ENCODE data around the gene FAM174A. TPM values are rescaled to one million over a fixed set of nuclear protein-coding genes. Genes with fewer than 3 reads are reported as not detected.

The FAM174A gene
- total RNA-seq, 1 experiment from 2014 or later, result 3.1 TPM

DNA sequence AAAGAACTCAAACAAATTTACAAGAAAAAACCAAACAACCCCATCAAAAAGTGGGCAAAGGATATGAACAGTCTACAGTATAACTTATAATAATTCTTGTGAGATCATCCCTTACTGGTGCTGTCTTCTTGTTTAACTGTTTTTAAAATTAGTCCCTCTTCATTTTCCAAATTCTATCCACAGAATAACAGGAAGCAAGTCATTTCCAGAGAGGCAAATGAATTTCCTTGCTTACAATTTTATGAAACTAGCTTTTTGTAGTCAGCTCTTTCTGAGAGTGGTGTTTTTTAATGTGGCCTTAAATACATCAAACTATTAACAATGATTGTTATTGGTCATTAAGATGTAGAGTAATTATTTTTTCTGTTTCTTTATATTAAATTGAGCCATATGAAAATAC is 40.6 kb downstream of the FAM174A start:
- ChIA-PET CTCF (no interaction called here), POLR2A (ENCODE audit: low non-redundant PET) (no interaction called here)
- H3K4me3 ChIP-seq (ENCODE audit: low read depth, low read length, poor library complexity, severe bottlenecking), result no peak overlapping the region

GRCh38 chr5:100576217-100576751 is 41.1 kb downstream of the FAM174A start:
- no peaks in the 10 kb centered on the region for H3K4me1 ChIP-seq (ENCODE audit: insufficient read depth, low read length, poor library complexity, severe bottlenecking)
- no peaks in the 10 kb centered on the region for H3K9me3 ChIP-seq (ENCODE audit: low read depth, low read length, poor library complexity, severe bottlenecking)
- CTCF ChIA-PET, result no interaction called here
- no peaks in the 10 kb centered on the region for H3K27me3 ChIP-seq (replicated peaks; ENCODE audit: insufficient read depth, low read depth, low read length, poor library complexity)
- intact Hi-C loops (cut with micrococcal nuclease; ENCODE audit: unreplicated experiment), result no loop called here
- DNase-seq (ENCODE audit: low spot score), result no peak
- no TSS peak for BruUV-seq (replicated peaks)
- no peak overlapping the region for H3K27ac ChIP-seq (ENCODE audit: low read depth, low read length, poor library complexity, severe bottlenecking)
- POLR2A ChIA-PET (ENCODE audit: low non-redundant PET), result no interaction called here
- no peak overlapping the region for H3K4me3 ChIP-seq (ENCODE audit: low read depth, low read length, poor library complexity, severe bottlenecking)
- TF ChIP-seq, protein P1, sequence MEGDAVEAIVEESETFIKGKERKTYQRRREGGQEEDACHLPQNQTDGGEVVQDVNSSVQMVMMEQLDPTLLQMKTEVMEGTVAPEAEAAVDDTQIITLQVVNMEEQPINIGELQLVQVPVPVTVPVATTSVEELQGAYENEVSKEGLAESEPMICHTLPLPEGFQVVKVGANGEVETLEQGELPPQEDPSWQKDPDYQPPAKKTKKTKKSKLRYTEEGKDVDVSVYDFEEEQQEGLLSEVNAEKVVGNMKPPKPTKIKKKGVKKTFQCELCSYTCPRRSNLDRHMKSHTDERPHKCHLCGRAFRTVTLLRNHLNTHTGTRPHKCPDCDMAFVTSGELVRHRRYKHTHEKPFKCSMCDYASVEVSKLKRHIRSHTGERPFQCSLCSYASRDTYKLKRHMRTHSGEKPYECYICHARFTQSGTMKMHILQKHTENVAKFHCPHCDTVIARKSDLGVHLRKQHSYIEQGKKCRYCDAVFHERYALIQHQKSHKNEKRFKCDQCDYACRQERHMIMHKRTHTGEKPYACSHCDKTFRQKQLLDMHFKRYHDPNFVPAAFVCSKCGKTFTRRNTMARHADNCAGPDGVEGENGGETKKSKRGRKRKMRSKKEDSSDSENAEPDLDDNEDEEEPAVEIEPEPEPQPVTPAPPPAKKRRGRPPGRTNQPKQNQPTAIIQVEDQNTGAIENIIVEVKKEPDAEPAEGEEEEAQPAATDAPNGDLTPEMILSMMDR (conservative IDR thresholded peaks at IDR 0.05; ENCODE audit: low read depth, low read length), result no peak
- TF ChIP-seq EZH2 (IDR thresholded peaks at IDR 0.05; ENCODE audit: borderline replicate concordance, low read depth, low read length, poor library complexity, severe bottlenecking), result no peak
- H3K36me3 ChIP-seq (ENCODE audit: insufficient read depth, low read length, poor library complexity, severe bottlenecking), result no peaks in the 10 kb centered on the region

More for the DNA sequence above, 40.6 kb downstream of the FAM174A start:
- Histone ChIP-seq H3K9me3 (ENCODE audit: low read depth, low read length, poor library complexity, severe bottlenecking) (no peaks in the 10 kb centered on the region), H3K36me3 (ENCODE audit: insufficient read depth, low read length, poor library complexity, severe bottlenecking) (no peaks in the 10 kb centered on the region), H3K27ac (ENCODE audit: low read depth, low read length, poor library complexity, severe bottlenecking) (no peak overlapping the region), H3K27me3 (replicated peaks; ENCODE audit: insufficient read depth, low read depth, low read length, poor library complexity) (no peaks in the 10 kb centered on the region), H3K4me1 (ENCODE audit: insufficient read depth, low read length, poor library complexity, severe bottlenecking) (no peaks in the 10 kb centered on the region)
- no peak for DNase-seq (ENCODE audit: low spot score)
- intact Hi-C loops (cut with micrococcal nuclease; ENCODE audit: unreplicated experiment), result no loop called here
- TF ChIP-seq, protein P1 (conservative IDR thresholded peaks at IDR 0.05; ENCODE audit: low read depth, low read length), result no peak
- TF ChIP-seq EZH2 (IDR thresholded peaks at IDR 0.05; ENCODE audit: borderline replicate concordance, low read depth, low read length, poor library complexity, severe bottlenecking), result no peak
- BruUV-seq (replicated peaks), result no TSS peak

DNA sequence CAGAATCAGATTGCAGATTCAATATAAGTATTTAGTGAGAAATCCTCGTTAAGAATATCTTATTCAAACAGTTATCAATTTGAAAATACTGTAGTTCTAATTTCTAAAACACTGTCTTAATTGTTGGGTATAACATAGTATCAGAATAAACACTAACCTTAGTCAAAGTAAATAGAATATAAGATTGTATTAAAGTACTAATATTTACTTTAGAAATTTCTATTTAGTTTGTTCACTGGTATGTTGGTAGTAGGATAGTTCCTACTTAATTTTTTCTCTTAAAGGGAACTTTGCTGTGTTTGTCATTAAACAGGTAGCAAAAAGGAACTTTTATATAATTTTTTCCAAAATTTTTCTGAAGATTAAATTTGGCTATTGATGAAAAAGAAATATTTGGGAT is 42.3 kb downstream of the FAM174A start:
- no peaks in the 10 kb centered on the region for H3K36me3 ChIP-seq (ENCODE audit: insufficient read depth, low read length, poor library complexity, severe bottlenecking)

More for the DNA sequence above, 42.3 kb downstream of the FAM174A start:
- H3K27ac ChIP-seq (ENCODE audit: low read depth, low read length, poor library complexity, severe bottlenecking), result no peak overlapping the region
- no peaks in the 10 kb centered on the region for H3K27me3 ChIP-seq (replicated peaks; ENCODE audit: insufficient read depth, low read depth, low read length, poor library complexity)
- no peak for TF ChIP-seq EZH2 (IDR thresholded peaks at IDR 0.05; ENCODE audit: borderline replicate concordance, low read depth, low read length, poor library complexity, severe bottlenecking)
- TF ChIP-seq, protein P1 (conservative IDR thresholded peaks at IDR 0.05; ENCODE audit: low read depth, low read length), result no peak
- ChIA-PET POLR2A (ENCODE audit: low non-redundant PET) (no interaction called here), CTCF (no interaction called here)
- H3K4me1 ChIP-seq (ENCODE audit: insufficient read depth, low read length, poor library complexity, severe bottlenecking), result no peaks in the 10 kb centered on the region
- BruUV-seq (replicated peaks), result no TSS peak
- no peak for DNase-seq (ENCODE audit: low spot score)
- no peaks in the 10 kb centered on the region for H3K9me3 ChIP-seq (ENCODE audit: low read depth, low read length, poor library complexity, severe bottlenecking)
- intact Hi-C loops (cut with micrococcal nuclease; ENCODE audit: unreplicated experiment), result no loop called here
- H3K4me3 ChIP-seq (ENCODE audit: low read depth, low read length, poor library complexity, severe bottlenecking), result no peak overlapping the region
